Activated T-helper 1 cell treated with anti-CD3 and anti-CD28 coated beads, Interleukin-12 subunit alpha, Interleukin-12 subunit beta, Interleukin-2, Interleukin-4 antibody, amounts not matched to agents 30 ng/mL and 10 ng/mL and 1 ng/mL, durations not matched to agents 14 hours and 24 hours and 36 hours (primary cell): ENCODE results near the gene ACTA2. TPM values are rescaled to one million over a fixed set of nuclear protein-coding genes. Genes with fewer than 3 reads are reported as not detected.

Experiments
- DNase-seq: peaks from one replicate; pipeline ENCODE4 v3.0.0; 2021; ENCODE audit warnings: low spot score
- H3K27ac Mint-ChIP-seq: one replicate; pipeline ENCODE4 v1.8.0; 2021; ENCODE audit warnings: mild to moderate bottlenecking, mixed read lengths
- H3K27me3 Mint-ChIP-seq: one replicate; pipeline ENCODE4 v1.8.0; 2022; ENCODE audit warnings: mild to moderate bottlenecking, moderate library complexity, mixed read lengths; ENCODE audit not compliant: insufficient read depth
- H3K36me3 Mint-ChIP-seq: one replicate; pipeline ENCODE4 v1.8.0; 2021; ENCODE audit warnings: low read depth, mixed read lengths
- H3K4me1 Mint-ChIP-seq: one replicate; pipeline ENCODE4 v1.8.0; 2021; ENCODE audit warnings: low read depth, mixed read lengths
- H3K4me3 Mint-ChIP-seq: one replicate; pipeline ENCODE4 v1.8.0; 2021; ENCODE audit warnings: mild to moderate bottlenecking, moderate library complexity, mixed read lengths
- H3K9me3 Mint-ChIP-seq: one replicate; pipeline ENCODE4 v1.8.0; 2021; ENCODE audit warnings: mixed read lengths
- intact Hi-C: fragments of 100-400 bp; cut with micrococcal nuclease; formaldehyde crosslinking; loops from one replicate; pipeline ENCODE4 v1.15.1; 2024
- total RNA-seq: library from RNA; stranded (reverse); gene quantifications from 2 replicates; pipeline ENCODE4 v1.2.3, GENCODE V29; 2022

Gene ACTA2
- total RNA-seq, 1 donor from 2014 or later, result 12.2 TPM

DNA sequence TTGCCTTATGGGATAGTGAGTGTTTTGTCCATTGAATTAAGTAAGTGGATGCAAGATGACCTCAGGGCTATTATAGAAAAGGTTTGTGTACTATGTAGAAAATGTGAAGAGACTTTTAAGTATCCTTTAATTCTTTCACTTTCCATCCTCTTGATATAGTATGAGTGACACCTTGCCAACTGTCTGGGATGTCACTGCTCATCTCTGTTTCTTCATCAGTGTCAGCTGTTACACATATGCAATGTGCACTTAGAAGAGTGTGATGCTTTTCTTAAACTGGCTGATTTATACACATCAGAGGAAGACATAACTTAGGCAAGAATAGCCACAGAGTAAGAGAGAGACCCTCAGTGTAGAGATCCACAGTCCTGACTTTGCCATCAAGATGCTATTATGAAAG, 8.7 kb upstream of the ACTA2 start:
- DNase-seq, result no peak
- no peaks in the 10 kb centered on the region for H3K9me3 Mint-ChIP-seq
- H3K36me3 Mint-ChIP-seq, result no peaks in the 10 kb centered on the region
- peaks cover 24% of the 10 kb centered on the region for H3K4me1 Mint-ChIP-seq
- H3K27ac Mint-ChIP-seq, result no peak overlapping the region
- no peak overlapping the region for H3K4me3 Mint-ChIP-seq
- intact Hi-C loops, result loop anchor here (2.0 kb wide), 1 partner anchor 30 kb away; the partner anchor contains the start of gene FAS
- peaks cover 13% of the 10 kb centered on the region for H3K27me3 Mint-ChIP-seq

DNA sequence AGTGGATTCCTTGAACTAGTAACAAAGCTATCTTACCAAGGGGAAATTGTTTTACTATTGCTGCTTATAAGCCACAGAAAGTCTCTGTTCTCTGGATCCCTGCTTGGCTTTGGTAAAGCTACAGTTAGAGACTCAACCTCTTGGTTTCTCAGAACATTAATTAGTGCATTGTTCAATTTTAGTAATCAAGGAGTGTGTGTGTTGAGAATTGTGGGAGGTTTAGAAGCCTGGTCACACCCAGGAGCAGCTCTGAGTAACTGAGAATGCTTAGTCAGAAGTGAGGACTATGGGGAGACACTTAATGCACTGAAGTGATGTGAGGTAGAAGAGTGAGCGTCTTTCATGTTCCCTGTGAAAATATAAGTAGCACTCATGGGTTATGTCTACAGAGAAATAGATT, 8.2 kb upstream of the ACTA2 start:
- Mint-ChIP-seq H3K9me3 (no peaks in the 10 kb centered on the region), H3K27ac (no peak overlapping the region), H3K4me1 (peaks cover 24% of the 10 kb centered on the region), H3K27me3 (peaks cover 13% of the 10 kb centered on the region), H3K4me3 (no peak overlapping the region), H3K36me3 (no peaks in the 10 kb centered on the region)
- no peak for DNase-seq
- intact Hi-C loops, result loop anchor here (2.0 kb wide), 1 partner anchor 30 kb away; the partner anchor contains the start of gene FAS

DNA sequence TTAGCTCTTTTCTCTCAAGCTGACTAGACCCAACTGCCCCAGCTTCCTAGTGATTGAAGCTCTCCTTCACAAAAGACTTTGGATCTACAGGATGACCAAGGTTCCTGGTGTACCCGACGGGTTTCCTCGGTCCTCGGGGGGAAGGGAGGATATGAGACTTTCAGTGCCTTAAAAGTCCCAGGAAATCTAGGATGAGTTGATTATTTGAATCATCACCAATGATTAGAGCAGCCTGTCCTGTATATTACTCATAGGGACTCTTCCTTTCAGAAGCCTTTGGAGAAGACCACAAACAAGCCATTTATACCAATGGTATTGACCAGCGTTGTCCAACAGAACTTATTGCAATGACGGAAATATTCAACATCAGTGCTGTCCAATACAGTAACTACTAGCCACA, 6.1 kb upstream of the ACTA2 start:
- Mint-ChIP-seq H3K27ac (no peak overlapping the region), H3K27me3 (peaks cover 12% of the 10 kb centered on the region), H3K36me3 (no peaks in the 10 kb centered on the region), H3K4me3 (no peak overlapping the region), H3K9me3 (no peaks in the 10 kb centered on the region), H3K4me1 (peaks cover 24% of the 10 kb centered on the region)
- intact Hi-C loops, result no loop called here
- no peak for DNase-seq

DNA sequence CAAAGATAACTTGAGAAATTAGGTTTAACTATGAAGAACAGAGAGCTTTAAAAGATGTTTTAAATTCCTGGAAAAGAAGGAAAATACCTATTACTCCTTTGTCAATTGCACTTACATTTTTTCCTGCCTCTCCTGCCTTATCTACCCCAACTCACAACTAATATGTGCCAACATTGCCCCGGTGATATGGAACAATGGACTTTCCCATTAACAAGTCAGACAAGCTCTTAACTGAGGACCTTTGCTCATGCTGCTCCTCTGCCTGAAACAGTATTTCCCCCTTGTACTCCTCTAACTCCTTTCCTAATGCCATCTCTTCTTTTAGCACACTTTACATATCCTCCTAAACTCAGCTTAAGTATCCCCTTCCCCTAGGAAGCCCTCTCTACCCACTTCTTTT, 4.8 kb upstream of the ACTA2 start:
- intact Hi-C loops, result no loop called here
- no peak overlapping the region for H3K4me3 Mint-ChIP-seq
- no peak overlapping the region for H3K27ac Mint-ChIP-seq
- no peaks in the 10 kb centered on the region for H3K9me3 Mint-ChIP-seq
- no peak for DNase-seq
- peaks cover 19% of the 10 kb centered on the region for H3K4me1 Mint-ChIP-seq
- H3K27me3 Mint-ChIP-seq, result peaks cover 12% of the 10 kb centered on the region
- no peaks in the 10 kb centered on the region for H3K36me3 Mint-ChIP-seq

DNA sequence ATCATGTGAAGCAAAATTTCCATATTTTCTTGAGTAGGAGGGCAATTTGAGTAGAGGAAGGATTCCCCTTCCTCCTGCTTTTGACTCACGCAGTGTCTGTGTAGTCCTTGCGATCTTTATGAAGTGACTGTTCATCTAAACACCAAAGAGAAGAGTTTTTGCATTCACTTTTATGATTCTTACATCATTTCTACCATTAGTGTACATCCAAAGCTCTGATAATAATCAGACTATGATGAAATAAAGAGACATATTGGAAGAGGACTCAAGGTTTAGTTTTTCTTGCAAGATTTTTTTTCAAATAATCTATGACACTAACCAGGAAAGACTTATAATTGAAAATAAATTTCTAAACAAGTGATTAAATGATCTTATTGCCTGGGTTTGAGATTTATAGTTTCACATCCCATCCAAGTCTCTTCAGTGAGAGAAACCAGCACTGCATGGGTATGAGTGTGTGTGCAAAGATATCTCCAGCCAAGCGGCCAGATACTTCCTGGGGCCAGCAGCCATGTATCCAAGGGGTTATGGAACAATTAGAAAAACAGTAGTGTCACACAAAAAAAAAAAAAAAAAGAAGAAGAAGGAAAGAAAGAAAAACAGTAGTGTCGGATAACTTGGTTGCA, 2.0 kb upstream of the ACTA2 start:
- DNase-seq, result no peak
- intact Hi-C loops, result no loop called here
- Mint-ChIP-seq H3K9me3 (no peaks in the 10 kb centered on the region), H3K36me3 (no peaks in the 10 kb centered on the region), H3K4me3 (no peak overlapping the region), H3K27me3 (peaks cover 3% of the 10 kb centered on the region), H3K4me1 (no peaks in the 10 kb centered on the region), H3K27ac (no peak overlapping the region)

DNA sequence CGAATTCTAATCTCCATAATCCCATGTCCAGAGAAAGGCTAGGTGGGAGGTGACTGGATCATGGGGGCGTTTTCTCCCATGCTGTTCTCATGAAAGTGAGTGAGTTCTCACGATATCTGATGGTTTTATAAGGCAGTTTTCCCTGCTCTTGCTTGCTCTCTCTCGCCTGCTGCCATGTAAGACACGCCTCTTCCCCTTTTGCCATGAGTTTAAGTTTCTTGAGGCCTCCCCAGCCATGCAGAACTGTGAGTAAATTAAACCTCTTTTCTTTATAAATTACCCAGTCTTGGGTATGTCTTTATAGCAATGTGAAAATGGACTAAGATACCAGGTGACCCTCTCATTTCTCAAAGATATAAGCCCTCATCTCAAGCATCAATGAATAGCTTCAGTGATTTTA, 1.1 kb upstream of the ACTA2 start:
- no peak overlapping the region for H3K27ac Mint-ChIP-seq
- no peaks in the 10 kb centered on the region for H3K9me3 Mint-ChIP-seq
- intact Hi-C loops, result no loop called here

DNA sequence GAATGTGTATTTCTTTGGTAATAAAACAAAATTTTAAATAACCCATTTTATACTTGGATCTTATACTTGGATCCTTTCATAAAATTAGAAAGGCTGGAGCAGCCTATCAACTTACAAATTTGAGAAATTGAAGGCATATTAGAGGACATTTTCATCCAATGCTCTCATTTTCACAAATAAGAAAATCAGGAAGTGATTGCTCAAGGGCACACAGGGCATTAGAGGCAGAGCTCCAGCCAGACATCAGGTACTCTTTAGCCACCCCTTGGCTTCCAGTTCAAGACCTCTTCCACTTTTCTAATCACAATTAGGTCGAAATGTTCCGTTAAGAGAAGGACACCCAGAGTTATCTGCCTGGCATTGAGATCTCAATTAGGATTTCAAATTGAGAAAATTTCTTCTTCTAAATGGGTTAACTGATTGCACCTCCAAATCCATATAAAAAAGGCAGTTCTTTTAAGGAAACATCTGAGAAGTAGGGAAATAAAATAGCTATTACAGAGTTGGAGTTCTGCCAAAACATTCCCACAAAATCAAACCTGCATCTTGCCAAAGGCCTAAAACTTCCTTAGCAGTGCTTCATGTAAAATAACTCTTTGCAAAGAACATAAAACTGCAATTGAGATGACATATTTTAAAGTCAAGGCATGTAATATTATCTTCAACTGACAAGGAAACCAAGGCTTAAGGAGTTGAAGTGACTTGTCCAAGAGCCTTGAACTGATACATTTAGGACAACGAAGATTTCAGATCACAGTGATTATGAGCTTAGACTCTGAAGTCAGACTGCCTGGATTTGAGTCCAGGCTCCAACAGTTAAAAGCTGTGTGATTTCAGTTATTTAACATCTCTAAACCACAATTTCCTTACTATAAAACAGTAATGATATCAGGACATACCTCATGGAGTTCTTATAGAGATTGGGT, 2.4 kb downstream of the ACTA2 start:
- H3K4me3 Mint-ChIP-seq, result no peak overlapping the region
- H3K9me3 Mint-ChIP-seq, result no peaks in the 10 kb centered on the region
- intact Hi-C loops, result no loop called here
- H3K4me1 Mint-ChIP-seq, result peaks cover 8% of the 10 kb centered on the region
- no peak overlapping the region for H3K27ac Mint-ChIP-seq
- H3K27me3 Mint-ChIP-seq, result peaks cover 2% of the 10 kb centered on the region
- H3K36me3 Mint-ChIP-seq, result peaks cover 4% of the 10 kb centered on the region
- no peak for DNase-seq

More for the DNA sequence above, 1.1 kb upstream of the ACTA2 start:
- Mint-ChIP-seq H3K4me1 (no peaks in the 10 kb centered on the region), H3K27me3 (peaks cover 2% of the 10 kb centered on the region), H3K4me3 (no peak overlapping the region), H3K36me3 (no peaks in the 10 kb centered on the region)
- DNase-seq, result no peak

DNA sequence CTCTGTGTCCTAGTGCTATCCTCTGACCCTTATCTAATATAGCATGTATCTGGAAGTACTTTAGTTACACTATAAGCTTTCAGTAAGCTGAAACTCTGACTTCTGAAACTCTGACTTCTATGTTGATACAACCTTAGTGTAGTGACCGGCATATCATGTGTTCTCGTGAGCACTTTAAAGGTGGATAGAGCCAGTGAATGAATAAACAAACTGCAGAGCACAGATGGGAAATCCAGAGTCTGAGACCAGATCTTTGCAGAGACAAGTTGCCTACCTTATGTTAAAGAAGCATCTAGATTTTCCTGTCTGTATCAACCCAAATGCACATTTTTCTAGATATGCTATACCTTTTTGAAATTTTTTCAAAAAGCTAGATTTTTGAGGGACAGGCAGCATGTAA, 3.5 kb downstream of the ACTA2 start:
- Mint-ChIP-seq H3K27me3 (peaks cover 5% of the 10 kb centered on the region), H3K36me3 (peaks cover 4% of the 10 kb centered on the region), H3K4me1 (peaks cover 16% of the 10 kb centered on the region), H3K9me3 (no peaks in the 10 kb centered on the region), H3K27ac (no peak overlapping the region), H3K4me3 (no peak overlapping the region)
- intact Hi-C loops, result no loop called here
- DNase-seq, result no peak

DNA sequence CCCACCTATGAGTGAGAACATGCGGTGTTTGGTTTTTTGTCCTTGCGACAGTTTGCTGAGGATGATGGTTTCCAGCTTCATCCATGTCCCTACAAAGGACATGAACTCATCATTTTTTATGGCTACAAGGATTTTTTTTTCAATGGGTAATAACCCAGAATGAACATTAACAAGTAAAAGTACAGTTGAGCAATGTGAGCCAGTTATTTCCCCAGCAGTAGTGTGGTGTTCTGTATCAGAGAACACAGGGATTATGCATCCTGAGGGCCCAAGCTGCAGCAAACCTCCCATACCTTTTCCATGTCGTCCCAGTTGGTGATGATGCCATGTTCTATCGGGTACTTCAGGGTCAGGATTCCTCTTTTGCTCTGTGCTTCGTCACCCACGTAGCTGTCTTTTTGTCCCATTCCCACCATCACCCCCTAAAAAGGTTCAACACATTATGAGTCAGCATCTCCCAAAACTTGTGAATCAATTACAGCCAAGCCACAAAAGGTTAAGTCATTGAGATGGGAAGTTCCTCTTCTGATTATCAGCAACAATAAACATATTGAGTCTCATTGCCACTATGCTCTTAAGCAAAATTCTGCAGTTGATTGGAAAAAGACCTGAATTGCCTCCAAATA, 5.5 kb downstream of the ACTA2 start:
- Mint-ChIP-seq H3K27ac (no peak overlapping the region), H3K9me3 (no peaks in the 10 kb centered on the region), H3K4me3 (no peak overlapping the region), H3K4me1 (peaks cover 16% of the 10 kb centered on the region), H3K27me3 (peaks cover 8% of the 10 kb centered on the region), H3K36me3 (peaks cover 4% of the 10 kb centered on the region)
- intact Hi-C loops, result no loop called here
- DNase-seq, result no peak

DNA sequence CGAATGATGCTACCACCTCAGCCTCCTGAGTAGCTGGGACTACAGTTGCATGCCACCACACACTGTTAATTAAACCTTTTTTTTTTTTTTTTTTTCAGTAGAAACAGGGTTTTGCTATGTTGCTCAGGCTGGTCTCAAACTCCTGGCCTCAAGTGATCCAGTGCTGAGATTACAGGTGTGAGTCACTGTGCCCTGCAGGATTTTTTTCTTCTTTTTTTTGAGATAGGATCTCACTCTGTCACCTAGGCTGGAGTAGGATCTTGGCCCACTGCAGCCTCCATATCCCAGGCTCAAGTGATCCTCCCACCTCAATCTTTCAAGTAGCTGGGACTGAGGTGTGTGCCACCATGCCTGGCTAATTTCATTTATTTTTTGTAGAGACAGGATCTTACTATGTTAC, 6.4 kb downstream of the ACTA2 start:
- peaks cover 16% of the 10 kb centered on the region for H3K4me1 Mint-ChIP-seq
- DNase-seq, result no peak
- H3K4me3 Mint-ChIP-seq, result no peak overlapping the region
- no peaks in the 10 kb centered on the region for H3K9me3 Mint-ChIP-seq
- H3K36me3 Mint-ChIP-seq, result peaks cover 7% of the 10 kb centered on the region
- H3K27ac Mint-ChIP-seq, result no peak overlapping the region
- intact Hi-C loops, result no loop called here
- H3K27me3 Mint-ChIP-seq, result peaks cover 8% of the 10 kb centered on the region

DNA sequence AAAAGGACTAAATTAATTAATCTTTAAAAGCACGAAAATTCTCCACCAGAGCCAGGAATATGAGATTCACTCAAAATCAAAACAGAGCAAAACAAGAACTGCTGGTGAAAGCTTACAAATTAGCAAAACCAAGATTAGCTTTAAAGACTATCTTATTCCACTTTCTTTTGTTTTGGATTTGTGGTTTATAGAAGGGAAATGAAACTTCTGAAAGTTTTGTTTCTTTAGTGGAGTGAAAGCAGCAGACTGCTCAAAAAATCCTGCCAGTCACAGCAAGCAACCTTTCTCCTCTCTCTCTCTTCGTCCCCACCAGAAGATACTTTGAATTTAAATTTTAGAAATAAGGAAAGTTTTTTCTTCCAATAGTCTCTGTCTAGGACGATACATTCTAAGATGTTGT, 7.8 kb downstream of the ACTA2 start:
- DNase-seq, result no peak
- Mint-ChIP-seq H3K9me3 (no peaks in the 10 kb centered on the region), H3K27me3 (peaks cover 8% of the 10 kb centered on the region), H3K4me1 (peaks cover 16% of the 10 kb centered on the region), H3K27ac (no peak overlapping the region), H3K4me3 (no peak overlapping the region), H3K36me3 (peaks cover 9% of the 10 kb centered on the region)
- intact Hi-C loops, result no loop called here

DNA sequence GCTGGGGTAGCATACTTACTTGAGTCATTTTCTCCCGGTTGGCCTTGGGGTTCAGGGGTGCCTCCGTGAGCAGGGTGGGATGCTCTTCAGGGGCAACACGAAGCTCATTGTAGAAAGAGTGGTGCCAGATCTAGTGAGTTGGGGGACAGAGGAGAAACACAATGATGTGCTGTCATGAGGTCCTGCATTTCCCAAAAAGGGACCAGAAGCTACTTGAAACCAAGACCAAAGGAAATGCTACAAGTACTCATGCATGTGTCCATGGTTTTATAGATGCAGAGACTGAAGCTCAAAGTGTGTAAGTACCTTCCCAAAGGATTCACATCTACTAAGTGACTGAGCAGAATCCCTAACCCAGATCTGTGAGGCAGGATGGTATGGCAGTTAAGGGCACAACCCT, 8.8 kb downstream of the ACTA2 start:
- peaks cover 8% of the 10 kb centered on the region for H3K27me3 Mint-ChIP-seq
- H3K9me3 Mint-ChIP-seq, result no peaks in the 10 kb centered on the region
- no peak overlapping the region for H3K27ac Mint-ChIP-seq
- H3K4me1 Mint-ChIP-seq, result peaks cover 16% of the 10 kb centered on the region
- no peak overlapping the region for H3K4me3 Mint-ChIP-seq
- DNase-seq, result no peak
- intact Hi-C loops, result no loop called here
- peaks cover 13% of the 10 kb centered on the region for H3K36me3 Mint-ChIP-seq

DNA sequence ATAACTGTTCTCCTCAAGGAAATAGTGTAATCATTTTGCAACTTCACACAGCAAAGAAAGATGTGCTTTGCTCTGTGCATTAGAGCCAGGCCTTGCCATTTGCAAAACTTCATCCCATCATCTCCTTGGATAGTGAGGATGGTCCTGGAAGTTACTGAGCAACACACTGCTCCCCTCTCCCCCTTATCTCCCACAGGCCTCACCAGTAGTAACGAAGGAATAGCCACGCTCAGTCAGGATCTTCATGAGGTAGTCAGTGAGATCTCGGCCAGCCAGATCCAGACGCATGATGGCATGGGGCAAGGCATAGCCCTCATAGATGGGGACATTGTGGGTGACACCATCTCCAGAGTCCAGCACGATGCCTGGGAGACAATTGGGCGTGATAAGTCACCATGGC, 11.5 kb downstream of the ACTA2 start:
- H3K27ac Mint-ChIP-seq, result no peak overlapping the region
- H3K27me3 Mint-ChIP-seq, result peaks cover 8% of the 10 kb centered on the region
- H3K36me3 Mint-ChIP-seq, result peaks cover 23% of the 10 kb centered on the region
- peaks cover 14% of the 10 kb centered on the region for H3K4me1 Mint-ChIP-seq
- no peak overlapping the region for H3K4me3 Mint-ChIP-seq
- H3K9me3 Mint-ChIP-seq, result no peaks in the 10 kb centered on the region
- no peak for DNase-seq
- intact Hi-C loops, result no loop called here
